DMS153 treated with DMSO at 0.1 percent for 48 hours (cell line): ENCODE results near the gene ZFR.

ENCODE experiments used
- DNase-seq: peaks from one replicate; lab custom pipeline; 2025; ENCODE audit not compliant: unreplicated experiment; lab: John Stamatoyannopoulos, UW

The ZFR gene

GRCh38 chr5:32365623-32366022 is 78.9 kb downstream of the ZFR start:
- DNase-seq, result no peak

GRCh38 chr5:32363030-32363429 is 81.5 kb downstream of the ZFR start:
- no peak for DNase-seq

- DNase-seq, result no peak
Observed at GRCh38 chr5:32362527-32362926, 82.0 kb downstream of the ZFR start.

GRCh38 chr5:32360906-32361305 is 83.6 kb downstream of the ZFR start:
- no peak for DNase-seq

DNA sequence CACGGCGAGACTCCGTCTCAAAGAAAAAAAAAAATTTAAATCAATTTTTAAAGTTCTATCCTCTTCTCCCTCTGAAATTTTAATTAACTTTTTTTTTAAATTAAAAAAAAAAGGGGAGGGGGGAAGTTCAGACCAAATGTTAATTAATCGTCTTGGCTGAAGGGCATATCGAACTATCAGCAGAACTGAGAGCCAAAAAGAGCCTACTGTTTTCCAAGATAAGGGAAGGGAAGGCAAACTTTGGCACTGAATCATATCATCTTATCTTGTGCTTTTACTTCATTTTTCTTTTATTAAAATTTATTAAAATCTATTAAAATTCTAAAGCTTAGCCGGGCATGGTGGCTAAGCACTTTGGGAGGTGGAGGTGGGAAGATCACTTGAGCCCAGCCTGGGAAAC is 85.9 kb downstream of the ZFR start:
- no peak for DNase-seq

- no peak for DNase-seq
Observed at GRCh38 chr5:32357658-32358057, 86.9 kb downstream of the ZFR start.

DNA sequence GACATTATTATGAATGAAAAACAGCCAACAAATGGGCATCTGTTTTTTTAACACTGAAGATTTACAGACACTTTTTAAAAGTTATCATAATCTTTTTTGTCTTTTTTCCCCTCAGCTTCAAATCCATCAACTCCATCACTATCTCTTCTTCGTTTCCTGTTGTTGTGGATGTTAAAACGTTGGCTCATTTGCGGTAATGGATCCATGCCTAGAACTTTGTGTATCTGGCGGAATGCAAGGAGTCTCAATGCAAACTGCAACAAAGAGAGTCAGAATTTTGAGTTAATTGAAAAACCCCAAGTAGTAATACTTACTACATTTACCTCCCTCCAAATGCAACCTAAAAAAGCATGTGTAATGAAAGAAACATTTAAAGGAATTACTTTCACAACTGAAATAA is 88.9 kb downstream of the ZFR start:
- DNase-seq, result no peak

DNA sequence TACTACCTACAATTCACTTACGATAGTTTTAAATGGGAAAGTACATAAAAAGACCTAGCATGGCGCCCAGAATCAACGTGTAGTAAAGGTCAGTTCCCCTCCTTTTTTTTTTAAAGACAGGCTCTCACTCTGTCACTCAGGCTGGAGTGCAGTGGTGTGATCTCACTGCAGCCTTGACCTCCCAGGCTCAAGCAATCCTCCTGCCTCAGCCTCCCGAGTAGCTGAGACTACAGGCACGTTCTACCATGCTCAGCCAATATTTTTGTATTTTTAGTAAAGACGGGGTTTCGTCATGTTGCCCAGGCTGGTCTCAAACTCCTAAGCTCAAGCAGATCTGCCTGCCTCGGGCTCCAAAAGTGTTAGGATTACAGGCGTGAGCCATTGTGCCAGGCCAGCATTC is 91.1 kb downstream of the ZFR start:
- no peak for DNase-seq

GRCh38 chr5:32352685-32353084 is 91.9 kb downstream of the ZFR start:
- no peak for DNase-seq

- no peak for DNase-seq
Observed at GRCh38 chr5:32346869-32347268, 97.7 kb downstream of the ZFR start.

DNA sequence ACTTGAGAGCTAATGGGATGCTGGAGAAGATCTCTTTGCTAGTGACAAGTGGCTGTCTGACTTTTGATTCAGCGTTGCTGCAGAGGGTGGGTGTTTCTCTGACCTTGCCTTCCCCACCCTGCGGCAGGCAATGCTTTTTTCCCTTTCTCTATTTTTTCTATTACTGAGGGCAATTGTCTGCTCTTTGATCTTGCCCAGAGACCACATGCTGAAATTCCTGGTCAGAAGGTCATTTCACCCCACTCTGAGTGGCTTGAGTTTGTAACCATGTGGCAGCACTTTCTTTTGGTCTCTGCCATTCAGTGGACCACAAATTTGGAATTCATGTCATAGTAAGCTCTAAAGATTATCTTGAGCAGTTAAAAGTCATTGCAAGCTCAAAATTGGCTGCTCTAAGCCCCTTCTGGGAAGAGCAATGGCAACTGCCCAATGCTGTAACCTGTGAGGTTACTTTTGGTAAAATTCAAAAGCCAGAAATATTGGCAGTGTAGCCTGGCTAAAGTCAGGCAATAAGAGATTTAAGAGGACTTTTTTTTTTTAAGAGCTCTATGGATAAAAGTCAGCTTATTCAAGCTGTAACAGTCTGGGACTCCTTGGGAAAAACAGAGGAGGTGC is 101.4 kb downstream of the ZFR start:
- DNase-seq, result no peak

GRCh38 chr5:32342656-32343055 is 101.9 kb downstream of the ZFR start:
- DNase-seq, result no peak

DNA sequence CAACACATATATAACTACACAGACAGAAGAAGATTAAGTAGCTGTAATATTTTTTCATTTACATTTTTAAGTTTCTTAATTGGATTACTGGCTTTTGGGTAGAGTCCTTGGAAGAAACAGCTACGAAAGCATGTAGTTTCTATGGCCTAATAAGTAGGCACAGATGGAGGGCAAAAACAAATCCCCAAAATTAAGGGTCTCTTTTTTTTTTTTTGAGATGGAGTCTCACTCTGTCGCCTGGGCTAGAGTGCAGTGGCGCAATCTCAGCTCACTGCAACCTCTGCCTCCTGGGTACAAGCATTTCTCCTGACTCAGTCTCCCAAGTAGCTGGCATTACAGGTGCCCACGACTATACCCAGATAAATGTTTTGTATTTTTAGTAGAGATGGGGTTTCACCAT is 104.7 kb downstream of the ZFR start:
- no peak for DNase-seq

DNA sequence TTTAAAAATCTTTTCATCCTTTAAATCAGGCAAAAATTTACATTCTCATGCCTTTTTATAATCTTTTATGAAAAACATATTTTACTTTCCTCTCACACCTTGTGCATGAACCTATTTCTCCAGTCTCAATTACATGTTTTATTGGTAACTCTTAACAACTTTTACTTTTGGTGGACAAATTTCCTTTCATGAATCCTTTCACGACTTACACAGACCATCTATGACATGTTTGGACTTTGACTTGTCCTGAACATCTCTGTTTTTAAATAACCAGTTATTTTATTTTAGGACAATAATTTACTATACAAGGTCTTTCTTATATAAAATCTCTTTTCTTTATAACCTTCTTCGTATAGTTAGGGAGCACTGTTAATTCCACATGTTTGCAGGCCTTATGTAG is 105.3 kb downstream of the ZFR start:
- no peak for DNase-seq

DNA sequence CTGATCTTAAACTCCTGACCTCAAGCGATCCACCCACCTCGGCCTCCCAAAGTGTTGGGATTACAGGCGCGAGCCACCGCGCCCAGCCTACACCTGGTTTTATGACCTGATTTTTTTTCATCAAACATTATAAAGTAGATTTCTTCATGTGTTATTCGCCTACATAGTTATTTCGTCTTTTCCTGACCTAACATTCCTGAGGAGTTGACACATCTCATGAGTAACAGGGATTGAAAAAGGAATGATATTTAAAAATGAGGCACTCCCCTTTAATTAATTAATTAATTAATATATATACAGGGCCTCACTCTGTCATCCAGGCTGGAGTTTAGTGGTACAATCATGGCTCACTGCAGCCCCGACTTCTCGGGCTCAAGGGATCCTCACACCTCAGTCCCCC is 111.6 kb downstream of the ZFR start:
- no peak for DNase-seq

DNA sequence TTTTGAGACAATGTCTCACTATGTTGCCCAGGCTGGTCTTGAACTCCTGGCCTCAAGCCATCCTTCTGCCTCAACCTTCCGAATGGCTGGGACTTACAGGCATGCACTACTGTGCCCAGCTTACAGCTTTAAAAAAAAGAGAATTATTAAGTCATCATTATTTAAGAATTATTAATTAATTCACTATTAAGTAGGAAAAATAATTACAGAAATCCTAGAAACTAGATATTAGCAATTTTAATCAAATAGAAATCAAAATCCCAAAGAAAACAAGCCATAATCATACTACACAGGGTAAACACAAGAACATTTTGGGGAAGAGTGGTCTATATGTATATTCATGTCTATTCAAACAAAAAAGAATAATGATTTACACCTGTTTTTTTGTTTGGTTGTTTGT is 112.2 kb downstream of the ZFR start:
- DNase-seq, result no peak

- no peak for DNase-seq
Observed at GRCh38 chr5:32331935-32332274, 112.6 kb downstream of the ZFR start.

GRCh38 chr5:32331217-32331934 is 113.2 kb downstream of the ZFR start:
- DNase-seq, result no peak

GRCh38 chr5:32330126-32330971 is 114.2 kb downstream of the ZFR start:
- DNase-seq, result no peak

- DNase-seq, result peak; percentile 54
Observed at GRCh38 chr5:32329395-32329834, 115.1 kb downstream of the ZFR start.

GRCh38 chr5:32326216-32326772 is 118.2 kb downstream of the ZFR start:
- no peak for DNase-seq

- no peak for DNase-seq
Observed at GRCh38 chr5:32325616-32326015, 118.9 kb downstream of the ZFR start.
